IMR-90 (cell line): Measurements from ENCODE around the gene ERRFI1. TPM values are rescaled to one million over a fixed set of nuclear protein-coding genes. Genes with fewer than 3 reads are reported as not detected.

Experiments used
- ATAC-seq: fragments of 200-7000 bp; cut with Tn5 transposase; 2 replicates; pipeline ENCODE4 v1.9.1; 2020; ENCODE audit warnings: low read depth, mild to moderate bottlenecking, moderate library complexity
- BruUV-seq: library from RNA; stranded (reverse); fragments of 400-500 nt; replicated peaks from 2 replicates; lab custom pipeline; 2021; lab: Mats Ljungman, UMichigan
- CTCF ChIA-PET: fragments of 300-600 bp; formaldehyde crosslinking; extraction: SDS; loops from one replicate; lab custom pipeline; 2021; ENCODE audit warnings: antibody characterized with exemption; lab: Yijun Ruan, JAX
- POLR2A ChIA-PET: fragments of 300-600 bp; sonication (Branson Sonifier 250); formaldehyde crosslinking; loops from one replicate; lab custom pipeline; 2022; ENCODE audit warnings: antibody characterized with exemption; ENCODE audit not compliant: unreplicated experiment; lab: Charles Lee
- DNase-seq: peaks from one replicate; pipeline ENCODE4 v3.0.0; 2013
- H2AFZ ChIP-seq: replicated peaks from 2 replicates; pipeline ENCODE3; 2013; ENCODE audit warnings: low read length, mild to moderate bottlenecking; ENCODE audit not compliant: poor library complexity
- H2AK5ac ChIP-seq: 2 replicates; pipeline ENCODE4 v1.6.1; 2013; ENCODE audit warnings: low read depth, low read length, inconsistent platforms
- H2AK9ac ChIP-seq: replicated peaks from 2 replicates; pipeline ENCODE3; 2013; ENCODE audit warnings: mild to moderate bottlenecking, low read depth, low read length, moderate library complexity; ENCODE audit not compliant: poor library complexity
- H2BK120ac ChIP-seq: 2 replicates; pipeline ENCODE4 v1.6.1; 2013; ENCODE audit warnings: low read depth, low read length, inconsistent platforms
- H2BK15ac ChIP-seq: 3 replicates; pipeline ENCODE4 v1.6.1; 2013; ENCODE audit warnings: low read depth, low read length, inconsistent platforms
- H2BK20ac ChIP-seq: 2 replicates; pipeline ENCODE4 v1.6.1; 2013; ENCODE audit warnings: low read depth, mild to moderate bottlenecking, inconsistent platforms, low read length, moderate library complexity
- H2BK5ac ChIP-seq: 2 replicates; pipeline ENCODE4 v1.6.1; 2013; ENCODE audit warnings: mild to moderate bottlenecking, low read depth, low read length, inconsistent platforms; ENCODE audit not compliant: poor library complexity, severe bottlenecking
- H3K14ac ChIP-seq: replicated peaks from 2 replicates; pipeline ENCODE4 v1.6.1; 2013; ENCODE audit warnings: low read depth, low read length, inconsistent platforms
- H3K18ac ChIP-seq: 2 replicates; pipeline ENCODE4 v1.6.1; 2013; ENCODE audit warnings: low read depth, low read length, control low read depth
- H3K23ac ChIP-seq: 2 replicates; pipeline ENCODE4 v1.6.1; 2013; ENCODE audit warnings: low read depth, low read length, inconsistent platforms
- H3K27ac ChIP-seq: 2 replicates; pipeline ENCODE4 v1.5.1; 2013; ENCODE audit warnings: mild to moderate bottlenecking, control low read depth, low read length; ENCODE audit not compliant: insufficient read depth
- H3K27me3 ChIP-seq: 2 replicates; pipeline ENCODE4 v1.6.1; 2013; ENCODE audit warnings: low read length; ENCODE audit not compliant: control insufficient read depth, insufficient read depth
- H3K36me3 ChIP-seq: 2 replicates; pipeline ENCODE4 v1.6.1; 2013; ENCODE audit warnings: low read length, mixed read lengths; ENCODE audit not compliant: control insufficient read depth, insufficient read depth
- H3K4ac ChIP-seq: 2 replicates; pipeline ENCODE4 v1.6.1; 2013; ENCODE audit warnings: low read depth, low read length, inconsistent platforms
- H3K4me1 ChIP-seq: 2 replicates; pipeline ENCODE4 v1.6.1; 2013; ENCODE audit warnings: low read length, mixed read lengths; ENCODE audit not compliant: control insufficient read depth, insufficient read depth
- H3K4me2 ChIP-seq: 2 replicates; pipeline ENCODE4 v1.6.1; 2013; ENCODE audit warnings: low read depth, mild to moderate bottlenecking, control low read depth, low read length, moderate library complexity
- H3K4me3 ChIP-seq: 2 replicates; pipeline ENCODE4 v1.5.1; 2013; ENCODE audit warnings: low read depth, mild to moderate bottlenecking, control low read depth, low read length, moderate library complexity; ENCODE audit not compliant: insufficient read depth
- H3K56ac ChIP-seq: 2 replicates; pipeline ENCODE4 v1.6.1; 2013; ENCODE audit warnings: low read length, inconsistent platforms; ENCODE audit not compliant: insufficient read depth; ENCODE audit errors: extremely low read depth
- H3K79me1 ChIP-seq, 2 experiments: 2 replicates each; pipeline ENCODE4 v1.6.1; 2013; ENCODE audit warnings: low read length in 2 of 2, inconsistent platforms in 1 of 2, low read depth in 1 of 2
- H3K9ac ChIP-seq: 2 replicates; pipeline ENCODE4 v1.6.1; 2013; ENCODE audit warnings: low read depth, low read length, control low read depth
- H3K9me1 ChIP-seq: 2 replicates; pipeline ENCODE4 v1.6.1; 2013; ENCODE audit warnings: low read length, inconsistent platforms; ENCODE audit not compliant: insufficient read depth
- H3K9me3 ChIP-seq: 2 replicates; pipeline ENCODE4 v1.6.1; 2013; ENCODE audit warnings: low read length; ENCODE audit not compliant: control insufficient read depth, insufficient read depth
- H4K20me1 ChIP-seq: 2 replicates; pipeline ENCODE4 v1.6.1; 2013; ENCODE audit warnings: low read length, inconsistent platforms; ENCODE audit not compliant: insufficient read depth
- H4K5ac ChIP-seq: 2 replicates; pipeline ENCODE4 v1.6.1; 2013; ENCODE audit warnings: mild to moderate bottlenecking, low read depth, low read length, control low read depth
- H4K8ac ChIP-seq, 2 experiments: 2 replicates each; pipeline ENCODE4 v1.6.1; 2013; ENCODE audit warnings: low read depth in 2 of 2, low read length in 2 of 2, control low read depth in 1 of 2, inconsistent platforms in 1 of 2
- H4K91ac ChIP-seq: 2 replicates; pipeline ENCODE4 v1.6.1; 2013; ENCODE audit warnings: low read depth, low read length, inconsistent platforms; ENCODE audit not compliant: insufficient read depth
- BHLHE40 ChIP-seq: fragments of 150-350 bp; IDR thresholded peaks from 2 replicates; pipeline ENCODE4 v1.6.1; 2016; ENCODE audit warnings: mild to moderate bottlenecking, low read depth, low read length
- CEBPB ChIP-seq: IDR thresholded peaks from 2 replicates; pipeline ENCODE4 v1.6.1; 2012; ENCODE audit warnings: low read depth, low read length, improper control_type of control experiment
- CHD1 ChIP-seq: IDR thresholded peaks from 2 replicates; pipeline ENCODE4 v1.6.1; 2012; ENCODE audit warnings: low read depth, low read length, improper control_type of control experiment
- CTCF ChIP-seq: conservative IDR thresholded peaks from 2 replicates; pipeline ENCODE4 v1.5.1; 2012; ENCODE audit warnings: mild to moderate bottlenecking, low read depth, low read length, improper control_type of control experiment
- FOS ChIP-seq: fragments of 150-350 bp; IDR thresholded peaks from 2 replicates; pipeline ENCODE4 v1.6.1; 2016; ENCODE audit warnings: low read depth, low read length
- MAFK ChIP-seq: IDR thresholded peaks from 2 replicates; pipeline ENCODE4 v1.6.1; 2012; ENCODE audit warnings: low read depth, low read length, improper control_type of control experiment
- MXI1 ChIP-seq: IDR thresholded peaks from 2 replicates; pipeline ENCODE4 v1.6.1; 2012; ENCODE audit warnings: low read depth, mild to moderate bottlenecking, low read length, moderate library complexity, borderline replicate concordance
- NFE2L2 ChIP-seq: fragments of 150-350 bp; IDR thresholded peaks from 2 replicates; pipeline ENCODE4 v1.6.1; 2016; ENCODE audit warnings: low read depth, mild to moderate bottlenecking, low read length
- POLR2A ChIP-seq: IDR thresholded peaks from 2 replicates; pipeline ENCODE4 v1.6.1; 2012; ENCODE audit warnings: mild to moderate bottlenecking, low read depth, low read length
- RAD21 ChIP-seq: IDR thresholded peaks from 2 replicates; pipeline ENCODE4 v1.6.1; 2012; ENCODE audit warnings: low read length, improper control_type of control experiment
- RFX5 ChIP-seq: IDR thresholded peaks from 2 replicates; pipeline ENCODE4 v1.8.0; 2012; ENCODE audit warnings: low read depth, mild to moderate bottlenecking, low read length, moderate library complexity
- SMC3 ChIP-seq: fragments of 150-350 bp; IDR thresholded peaks from 2 replicates; pipeline ENCODE4 v1.6.1; 2016; ENCODE audit warnings: low read depth, mild to moderate bottlenecking, antibody characterized with exemption, low read length, moderate library complexity
- USF2 ChIP-seq: fragments of 150-350 bp; IDR thresholded peaks from 2 replicates; pipeline ENCODE4 v1.6.1; 2017; ENCODE audit warnings: mild to moderate bottlenecking, antibody characterized with exemption, low read length, low read depth
- WGBS, 2 experiments: methylation state at CpG; one replicate each; pipeline versions ENCODE4 v1.1.5 to v1.1.7; 2013; ENCODE audit warnings: missing lambda C conversion rate in 2 of 2; ENCODE audit not compliant: insufficient read length in 1 of 2; ENCODE audit errors: extremely low coverage in 2 of 2; 5-methylcytosine and 5-hydroxymethylcytosine counted together
- dilution Hi-C: fragments of 300-500 bp; cut with HindIII; formaldehyde crosslinking; loops from one replicate; pipeline ENCODE4 v1.14.3; 2018; ENCODE audit warnings: low sequenced_read_pairs; ENCODE audit not compliant: unreplicated experiment
- in situ Hi-C: fragments of 300-500 bp; cut with MboI; formaldehyde crosslinking; loops from 3 replicates; pipeline ENCODE4 v1.14.3; 2019; ENCODE audit warnings: low sequenced_read_pairs, inconsistent platforms, mixed read lengths
- intact Hi-C: fragments of 100-400 bp; cut with micrococcal nuclease; formaldehyde crosslinking; loops from 2 replicates; pipeline ENCODE4 v1.10.0; 2022
- polyA plus RNA-seq, 3 experiments: library from polyadenylated mRNA; depleted of rRNA; stranded (reverse); fragments of >200 nt; gene quantifications; 2 replicates each; pipeline ENCODE4 v1.2.3, GENCODE V29; 2012; ENCODE audit warnings: low replicate concordance in 1 of 3
- total RNA-seq: library from RNA; depleted of rRNA; stranded (reverse); fragments of >200 nt; gene quantifications from 2 replicates; pipeline ENCODE4 v1.2.3, GENCODE V29; 2012

Gene ERRFI1
- total and polyA plus RNA-seq, 2 of the 4 experiments (the other 2 are of a cell fraction): 101 to 145 TPM

- Histone ChIP-seq H4K91ac (peak overlapping the region; percentile 91), H3K79me1 (peaks cover 2 to 18% of the 10 kb centered on the region in 2 experiments; a peak in 2 of 4 replicates), H2BK20ac (peak overlapping the region; percentile 93), H3K18ac (peak overlapping the region; percentile 74), H2AK5ac (peak overlapping the region; percentile 99), H2BK15ac (peak overlapping the region; percentile 98; the same call in 2 of the 3 replicates), H3K9ac (0 out of 2 replicates have a peak overlapping the region, but pooled peaks have one; percentile 61), H2AK9ac (peak overlapping the region; percentile 83), H2BK5ac (peak overlapping the region; percentile 94), H3K36me3 (no peaks in the 10 kb centered on the region; the same call in 1 of the 2 replicates), H3K14ac (peak overlapping the region; percentile 90), H3K4me2 (no peak overlapping the region), H3K9me3 (no peaks in the 10 kb centered on the region), H3K4me3 (no peak overlapping the region), H4K8ac (peak overlapping the region; percentile 67 to 87; a peak in 3 of 4 replicates), H3K56ac (no peak overlapping the region), H2AFZ (peak overlapping the region; percentile 74), H4K20me1 (peaks cover 5% of the 10 kb centered on the region), H3K27me3 (no peaks in the 10 kb centered on the region), H3K4ac (peak overlapping the region; percentile 98), H3K4me1 (peaks cover 12% of the 10 kb centered on the region), H2BK120ac (peak overlapping the region; percentile 95), H4K5ac (peak overlapping the region; percentile 62), H3K9me1 (peaks cover 9% of the 10 kb centered on the region), H3K23ac (peak overlapping the region; percentile 89), H3K27ac (peak overlapping the region; percentile 81)
- in situ Hi-C loops: no loop called here
- no peak for ATAC-seq
- no peak for TF ChIP-seq MAFK
- TF ChIP-seq CTCF: no peak
- TF ChIP-seq NFE2L2: no peak
- TF ChIP-seq FOS: no peak
- TF ChIP-seq SMC3: no peak
- TF ChIP-seq POLR2A: no peak
- TF ChIP-seq USF2: no peak
- TF ChIP-seq BHLHE40: no peak
- TF ChIP-seq RFX5: no peak
- no peak for TF ChIP-seq CHD1
- TF ChIP-seq RAD21: no peak
- TF ChIP-seq MXI1: no peak
- TF ChIP-seq CEBPB: no peak
- intact Hi-C loops: no loop called here
- no CpG with 5 or more reads among the region's 6 CpGs for WGBS, 2 experiments
- no peak for DNase-seq
- CTCF ChIA-PET: interaction anchor here (1.3 kb wide), 1 partner anchor 19 kb away, joined by 4 read pairs; no protein-coding TSS in a partner anchor
- POLR2A ChIA-PET: no interaction called here
- no TSS peak for BruUV-seq
- dilution Hi-C loops: loop anchor here (25.0 kb wide), 1 partner anchor 309 kb away; the partner anchor contains the start of gene SLC45A1
Observed at GRCh38 chr1:8003438-8004112, 22.5 kb downstream of the ERRFI1 start.
